ENCODE data around the gene ZBTB5. TPM values are rescaled to one million over a fixed set of nuclear protein-coding genes. Genes with fewer than 3 reads are reported as not detected.

ZBTB5 gene
- total and polyA plus RNA-seq, 2 of the 8 experiments (the other 6 are each of a cell fraction or from before 2014, with no cell fraction given), result 13.3 to 14.5 TPM

- no peaks in the 10 kb centered on the region for H4K20me1 ChIP-seq (replicated peaks in 1 of 2; ENCODE audit: control insufficient read depth in 1 of 2, insufficient read depth in 2 of 2, low read length in 2 of 2)
- no peaks in the 10 kb centered on the region for H3K79me2 ChIP-seq (ENCODE audit: control insufficient read depth in 1 of 2, insufficient read depth in 2 of 2, low read length in 2 of 2)
- H3K27ac ChIP-seq (ENCODE audit: low read depth, low read length), result no peak overlapping the region
- no peak overlapping the region for H2AK5ac ChIP-seq (ENCODE audit: low read depth, low read length)
- no peak overlapping the region for H3K4ac ChIP-seq (replicated peaks; ENCODE audit: insufficient read length, low read depth, low read length)
- H2BK120ac ChIP-seq (replicated peaks; ENCODE audit: low read depth, low read length), result no peak overlapping the region
- no peak overlapping the region for H2BK5ac ChIP-seq (ENCODE audit: low read depth, low read length)
- WGBS, 2 experiments (ENCODE audit: extremely low coverage in 1 of 2, insufficient coverage in 1 of 2, insufficient read length in 1 of 2, insufficient replicate concordance in 2 of 2, low coverage in 1 of 2, low lambda C conversion rate in 2 of 2, missing lambda C conversion rate in 1 of 2), result 94% methylated on average over 3 of the region's 3 CpGs; no CpG with 5 or more reads in 1 of the 2 experiments
- no peak overlapping the region for H4K5ac ChIP-seq (ENCODE audit: insufficient read length, low read depth, low read length)
- no peak overlapping the region for H3K18ac ChIP-seq (ENCODE audit: extremely low read depth, low read length)
- H3K4me1 ChIP-seq (replicated peaks in 1 of 4; ENCODE audit: control insufficient read depth in 3 of 4, insufficient read depth in 4 of 4, low read length in 3 of 4), result peaks cover 2 to 9% (median 3%) of the 10 kb centered on the region in 4 experiments; a peak in 4 of 7 replicates
- TF ChIP-seq SP1 (IDR thresholded peaks at IDR 0.05; ENCODE audit: low read depth, low read length) (no peak), KDM1A (IDR thresholded peaks at IDR 0.05; ENCODE audit: borderline replicate concordance, low read length) (peak; percentile 73; the same call in 1 of the 2 replicates)
- no peak overlapping the region for H3K9ac ChIP-seq (replicated peaks in 1 of 4; ENCODE audit: extremely low read depth in 1 of 4, low read depth in 3 of 4, low read length in 3 of 4)
- H3K27me3 ChIP-seq (replicated peaks in 1 of 4; ENCODE audit: control insufficient read depth in 3 of 4, extremely low read depth in 1 of 4, insufficient read depth in 3 of 4, low read length in 3 of 4), result no peaks in the 10 kb centered on the region
- H3K23ac ChIP-seq (ENCODE audit: insufficient read length), result no peak overlapping the region
- no peak overlapping the region; a peak in 1 of 8 replicates for H3K4me3 ChIP-seq (ENCODE audit: extremely low read depth in 1 of 4, insufficient read depth in 2 of 4, low read depth in 3 of 4, low read length in 4 of 4)
- no peak for DNase-seq (ENCODE audit: low read depth in 1 of 2, low spot score in 2 of 2)
- no peak overlapping the region for H3K14ac ChIP-seq (ENCODE audit: insufficient read length)
- H2AFZ ChIP-seq (ENCODE audit: low read length), result no peak overlapping the region
- H2BK12ac ChIP-seq (ENCODE audit: low read depth, low read length), result no peak overlapping the region
- H2BK20ac ChIP-seq (ENCODE audit: low read length), result no peak overlapping the region
- no peak overlapping the region for H4K8ac ChIP-seq (ENCODE audit: extremely low read depth, insufficient read depth, low read length)
- H3K56ac ChIP-seq (replicated peaks; ENCODE audit: insufficient read length, low read depth, low read length), result no peak overlapping the region
- no peaks in the 10 kb centered on the region for H3K36me3 ChIP-seq (ENCODE audit: control insufficient read depth in 2 of 4, insufficient read depth in 4 of 4, low read length in 3 of 4)
- FAIRE-seq, result no peak
- peaks cover 13 to 15% of the 10 kb centered on the region in 2 experiments; a peak in 3 of 4 replicates for H3K9me3 ChIP-seq (ENCODE audit: insufficient read depth in 2 of 2, low read depth in 1 of 2, low read length in 1 of 2)
- H2BK15ac ChIP-seq (ENCODE audit: low read length), result no peak overlapping the region
- ChIA-PET CTCF (ENCODE audit: partially characterized antibody) (interaction anchor here (1.2 kb wide), 1 partner anchor 11 kb away, joined by 3 read pairs; no protein-coding TSS in a partner anchor), POLR2A (ENCODE audit: partially characterized antibody) (interaction anchor here (2.2 kb wide), 1 partner anchor 9 kb away, joined by 12 read pairs; the partner anchor contains the start of gene ZBTB5)
- H4K91ac ChIP-seq (replicated peaks; ENCODE audit: insufficient read length, low read length), result no peak overlapping the region
- peaks cover 2% of the 10 kb centered on the region; the same call in 1 of the 2 replicates for H3K23me2 ChIP-seq (ENCODE audit: low read depth, low read length)
- no peaks in the 10 kb centered on the region for H3K79me1 ChIP-seq (ENCODE audit: low read depth, low read length)
- no peak overlapping the region for H3K4me2 ChIP-seq (ENCODE audit: insufficient read depth in 1 of 2, low read depth in 2 of 2, low read length in 2 of 2)
Measured at GRCh38 chr9:37474438-37474837, 9.2 kb upstream of the ZBTB5 start.

All from H1 (cell line).